Pancreas (tissue), 10 donors: ENCODE measurements around the gene LSMEM2. TPM values are rescaled to one million over a fixed set of nuclear protein-coding genes. Genes with fewer than 3 reads are reported as not detected.

Source experiments
- ATAC-seq, 4 donors: fragments of 200-7000 bp; cut with Tn5 transposase; one replicate each; pipeline versions ENCODE4 v1.8.0 to v1.9.1; 2020; ENCODE audit warnings: mild to moderate bottlenecking in 4 of 4, moderate library complexity in 4 of 4
- DNase-seq, 6 donors: peaks; one replicate each; pipeline ENCODE4 v3.0.0-alpha.2; 2020
- FAIRE-seq: peaks from 2 replicates; lab custom pipeline; 2012; peaks lifted over from hg19 to GRCh38; lab: Jason Lieb, UNC
- H3K27ac ChIP-seq, 4 donors: fragments of 200-600 bp; sonication (generic); 1 replicate in 3 of 4; 2 replicates in 1 of 4; pipeline versions ENCODE4 v1.5.0 to v1.8.0; 2020
- H3K27me3 ChIP-seq, 4 donors: fragments of 200-600 bp; one replicate each; pipeline ENCODE4 v1.8.0; 2021
- H3K36me3 ChIP-seq, 3 donors: fragments of 200-600 bp; sonication (generic) in 1 of 3; one replicate each; pipeline versions ENCODE4 v1.5.0 to v1.8.0; 2020 to 2021
- H3K4me1 ChIP-seq, 3 donors: fragments of 200-600 bp; one replicate each; pipeline ENCODE4 v1.8.0; 2021
- H3K4me3 ChIP-seq, 4 donors: fragments of 200-600 bp; sonication (generic) in 2 of 4; one replicate each; pipeline versions ENCODE4 v1.5.0 to v1.8.0; 2020 to 2021
- H3K9me3 ChIP-seq, 4 donors: fragments of 200-600 bp; one replicate each; pipeline ENCODE4 v1.8.0; 2021
- WGBS, 2 donors: extraction: QIAGEN DNeasy Blood & Tissue Kit; methylation state at CpG; one replicate each; pipeline ENCODE4 v1.1.7; 2013; 5-methylcytosine and 5-hydroxymethylcytosine counted together
- intact Hi-C, 3 donors: fragments of 100-400 bp; cut with DNase I; formaldehyde crosslinking; loops; one replicate each; pipeline versions ENCODE4 v1.11.1 to v1.14.2; 2022
- polyA plus RNA-seq, 2 donors: library from polyadenylated mRNA; stranded (reverse); fragments of 200-250 nt; gene quantifications; one replicate each; pipeline ENCODE4 v1.2.3, GENCODE V29; 2013
- total RNA-seq, 6 donors: library from RNA; stranded (reverse); fragmentation: NEBNext Ultra II Directional in 4 of 6; extraction: Animal tissue kit (Norgen Biotek cat#: 25700) in 4 of 6; gene quantifications; one replicate each; pipeline versions ENCODE4 v1.2.1 to v1.2.4, GENCODE V29; 2021 to 2023
- TF ChIP-seq, protein P1 (sequence below), 4 donors: fragments of 200-600 bp; sonication (generic) in 3 of 4; IDR thresholded peaks; one replicate each; pipeline versions ENCODE4 v1.5.0 to v1.8.0; 2021; ENCODE audit warnings: antibody characterized with exemption in 4 of 4
- donor health status: healthy with polysubstance abuse.
- donor health status: DM: no; HTN: no; CAD: no; lungs with moderate emphysema.
- donor health status: DM: no; HTN: no; CAD: no.
- donor health status: control.
- donor health status: control.
- donor health status: Bipolar disorder and iron deficiency.
- donor health status: DM: yes; HTN: yes; CAD: no.
- donor health status: DM: no; HTN: no; CAD: no.
- donor health status: DM: no; HTN: no; CAD: no.
- donor health status: DM: yes; HTN: yes; CAD: no.

The LSMEM2 gene
- total and polyA plus RNA-seq, 8 donors: 0.12 to 2.1 (median 0.15) TPM; not detected in 5

DNA sequence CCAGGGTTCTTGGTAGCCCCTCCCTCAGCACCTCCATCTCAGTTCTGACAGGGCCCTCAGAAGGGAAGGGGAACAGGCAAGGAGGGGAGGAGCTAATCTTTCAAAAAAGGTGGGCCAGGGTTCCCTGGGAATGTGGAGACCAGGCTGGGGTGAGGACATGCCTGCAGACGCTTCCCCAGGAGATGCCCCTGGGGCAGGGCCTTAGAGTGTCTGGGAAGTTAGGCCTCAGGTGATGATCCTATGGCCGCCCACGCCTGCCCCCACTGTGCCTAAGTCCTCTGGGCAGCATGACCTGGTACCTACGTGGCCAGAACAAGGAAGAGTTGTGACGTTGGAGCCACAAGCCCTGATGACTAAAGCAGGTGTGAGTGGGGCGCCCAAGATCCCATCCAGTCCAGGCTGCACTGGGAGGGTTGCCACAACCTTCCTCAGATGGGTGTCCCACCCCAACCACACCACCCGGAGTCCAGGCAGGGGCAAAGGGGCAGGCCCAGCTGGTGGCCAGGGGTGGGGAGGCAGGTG, 13.9 kb upstream of the LSMEM2 start:
- Histone ChIP-seq H3K4me1 (peaks cover 21 to 46% (median 25%) of the 10 kb centered on the region in 3 donors), H3K4me3 (no peak overlapping the region), H3K27me3 (no peaks in the 10 kb centered on the region), H3K36me3 (no peaks in the 10 kb centered on the region), H3K9me3 (no peaks in the 10 kb centered on the region), H3K27ac (peak overlapping the region; percentile 78 to 94 (median 90))
- 65 to 70% methylated on average over 7 of the region's 7 CpGs for WGBS, 2 donors
- TF ChIP-seq, protein P1, sequence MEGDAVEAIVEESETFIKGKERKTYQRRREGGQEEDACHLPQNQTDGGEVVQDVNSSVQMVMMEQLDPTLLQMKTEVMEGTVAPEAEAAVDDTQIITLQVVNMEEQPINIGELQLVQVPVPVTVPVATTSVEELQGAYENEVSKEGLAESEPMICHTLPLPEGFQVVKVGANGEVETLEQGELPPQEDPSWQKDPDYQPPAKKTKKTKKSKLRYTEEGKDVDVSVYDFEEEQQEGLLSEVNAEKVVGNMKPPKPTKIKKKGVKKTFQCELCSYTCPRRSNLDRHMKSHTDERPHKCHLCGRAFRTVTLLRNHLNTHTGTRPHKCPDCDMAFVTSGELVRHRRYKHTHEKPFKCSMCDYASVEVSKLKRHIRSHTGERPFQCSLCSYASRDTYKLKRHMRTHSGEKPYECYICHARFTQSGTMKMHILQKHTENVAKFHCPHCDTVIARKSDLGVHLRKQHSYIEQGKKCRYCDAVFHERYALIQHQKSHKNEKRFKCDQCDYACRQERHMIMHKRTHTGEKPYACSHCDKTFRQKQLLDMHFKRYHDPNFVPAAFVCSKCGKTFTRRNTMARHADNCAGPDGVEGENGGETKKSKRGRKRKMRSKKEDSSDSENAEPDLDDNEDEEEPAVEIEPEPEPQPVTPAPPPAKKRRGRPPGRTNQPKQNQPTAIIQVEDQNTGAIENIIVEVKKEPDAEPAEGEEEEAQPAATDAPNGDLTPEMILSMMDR (IDR thresholded peaks at IDR 0.05): no peak
- intact Hi-C loops: no loop called here
- no peak for ATAC-seq
- DNase-seq: peak in 2 of 6 donors; percentile 54 to 68
- no peak for FAIRE-seq

DNA sequence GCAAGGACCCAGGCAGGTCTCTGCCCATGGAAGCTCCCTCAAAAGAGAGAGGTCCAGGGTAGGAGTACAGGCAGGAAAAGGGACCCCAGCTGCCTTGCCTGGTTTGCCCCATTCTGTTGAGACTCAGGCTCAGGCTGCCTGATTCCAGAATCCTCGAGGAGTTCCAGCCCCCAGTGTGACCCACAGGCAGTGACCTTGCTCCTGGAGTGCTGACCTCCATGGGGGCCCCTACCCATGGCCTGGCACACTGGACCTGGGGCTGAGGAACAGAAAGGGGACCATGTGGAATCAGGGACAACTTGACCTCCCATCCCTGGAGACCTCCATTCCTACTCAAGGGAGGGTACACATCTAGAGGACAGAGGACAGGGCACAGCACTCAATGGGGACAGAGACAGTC, 13.3 kb upstream of the LSMEM2 start:
- H3K27ac ChIP-seq: peak overlapping the region; percentile 78 to 94 (median 90)
- no peaks in the 10 kb centered on the region for H3K36me3 ChIP-seq
- WGBS, 2 donors: 47 to 67% methylated on average over 1 of the region's 1 CpG
- TF ChIP-seq, protein P1 (IDR thresholded peaks at IDR 0.05): no peak
- FAIRE-seq (no peak), ATAC-seq (no peak), DNase-seq (no peak)
- no peaks in the 10 kb centered on the region for H3K9me3 ChIP-seq
- no peak overlapping the region for H3K4me3 ChIP-seq
- intact Hi-C loops: no loop called here
- H3K4me1 ChIP-seq: peaks cover 21 to 45% (median 25%) of the 10 kb centered on the region in 3 donors
- H3K27me3 ChIP-seq: no peaks in the 10 kb centered on the region

DNA sequence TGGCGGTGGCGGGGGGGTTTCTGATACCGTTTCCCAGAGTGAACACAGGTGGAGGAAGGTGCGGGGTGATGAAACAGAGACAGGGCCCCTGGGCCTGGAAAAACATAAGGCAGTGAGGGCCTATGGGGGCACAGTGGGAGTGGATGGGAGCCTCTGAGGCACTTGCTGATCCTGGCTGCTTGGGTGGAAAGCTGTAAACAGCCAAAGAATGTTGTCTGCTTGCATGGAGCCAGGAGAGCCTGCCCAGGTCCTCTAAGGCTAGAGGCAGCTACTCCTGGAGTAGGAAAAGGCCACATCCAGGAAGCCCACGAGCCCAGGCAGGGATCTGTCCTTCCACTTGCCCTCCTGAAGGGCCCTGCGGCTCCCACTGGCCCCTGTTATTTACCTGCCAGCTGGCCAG, 12.9 kb upstream of the LSMEM2 start:
- peak in 1 of 6 donors; percentile 39 for DNase-seq

DNA sequence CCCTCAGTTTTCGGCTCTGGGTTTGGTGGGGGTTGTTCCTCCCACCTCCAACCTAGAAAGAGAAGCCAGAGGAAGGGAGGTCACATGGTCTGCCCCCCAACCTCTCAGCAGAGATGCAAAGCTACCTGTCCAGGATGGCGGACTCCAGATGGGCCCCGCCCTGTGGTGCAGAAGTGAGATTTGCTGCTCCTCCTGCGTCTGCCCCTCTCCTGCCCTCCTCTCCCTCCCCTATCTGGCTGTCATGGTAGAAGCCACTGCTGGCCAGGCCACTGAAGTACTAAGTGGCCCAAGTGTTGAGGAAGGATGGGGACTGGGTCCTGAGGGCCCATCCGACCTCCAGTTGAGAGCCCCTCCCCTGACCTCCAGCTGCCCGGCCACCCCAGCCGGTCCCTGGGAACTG, 12.1 kb upstream of the LSMEM2 start:
- Histone ChIP-seq H3K9me3 (no peaks in the 10 kb centered on the region), H3K27me3 (no peaks in the 10 kb centered on the region), H3K4me3 (peak overlapping the region; percentile 6 to 52 (median 32)), H3K4me1 (peaks cover 23 to 41% (median 25%) of the 10 kb centered on the region in 3 donors), H3K27ac (peak overlapping the region; percentile 87 to 94 (median 90)), H3K36me3 (no peaks in the 10 kb centered on the region)
- TF ChIP-seq, protein P1 (IDR thresholded peaks at IDR 0.05): no peak
- intact Hi-C loops: no loop called here
- no peak for ATAC-seq
- WGBS, 2 donors: 42 to 48% methylated on average over 7 of the region's 7 CpGs
- DNase-seq: peak in 2 of 6 donors; percentile 28 to 44
- FAIRE-seq: no peak

More for the DNA sequence above, 12.9 kb upstream of the LSMEM2 start:
- TF ChIP-seq, protein P1 (IDR thresholded peaks at IDR 0.05): no peak
- no peaks in the 10 kb centered on the region for H3K36me3 ChIP-seq
- ATAC-seq (no peak), FAIRE-seq (no peak)
- no peaks in the 10 kb centered on the region for H3K9me3 ChIP-seq
- H3K4me1 ChIP-seq: peaks cover 20 to 42% (median 21%) of the 10 kb centered on the region in 3 donors
- H3K4me3 ChIP-seq: no peak overlapping the region
- 76 to 85% methylated on average over 6 of the region's 6 CpGs for WGBS, 2 donors
- H3K27ac ChIP-seq: peak overlapping the region; percentile 87 to 94 (median 90)
- intact Hi-C loops: no loop called here
- no peaks in the 10 kb centered on the region for H3K27me3 ChIP-seq

GRCh38 chr3:50267280-50267913, 11.5 kb upstream of the LSMEM2 start:
- FAIRE-seq (no peak), ATAC-seq (peak; percentile 40 to 59 (median 46)), DNase-seq (peak; percentile 70 to 92 (median 80))
- Histone ChIP-seq H3K27ac (peak overlapping the region; percentile 87 to 94 (median 90)), H3K4me3 (peak overlapping the region; percentile 6 to 52 (median 32)), H3K36me3 (no peaks in the 10 kb centered on the region), H3K4me1 (peaks cover 25 to 41% (median 25%) of the 10 kb centered on the region in 3 donors), H3K9me3 (no peaks in the 10 kb centered on the region), H3K27me3 (no peaks in the 10 kb centered on the region)
- TF ChIP-seq, protein P1 (IDR thresholded peaks at IDR 0.05): no peak
- WGBS, 2 donors: 9 to 11% methylated on average over 22 of the region's 22 CpGs
- intact Hi-C loops: no loop called here
